Mammary epithelial cell (primary cell): ENCODE data around the gene MTG1.

Experiments
- CTCF ChIP-seq, 2 donors: IDR thresholded peaks in 1 of 2; conservative IDR thresholded peaks in 1 of 2; 2 replicates each; pipeline ENCODE4 v1.5.1; 2011 to 2012; ENCODE audit warnings: inconsistent platforms in 2 of 2, low read length in 2 of 2, mild to moderate bottlenecking in 2 of 2, control low read depth in 1 of 2, low read depth in 1 of 2; ENCODE audit not compliant: insufficient read depth in 1 of 2; ENCODE audit errors: extremely low read depth in 1 of 2
- EZH2 ChIP-seq: IDR thresholded peaks from 2 replicates; pipeline ENCODE4 v1.6.1; 2012; ENCODE audit warnings: low read length, inconsistent platforms, borderline replicate concordance

GRCh38 chr10:133344236-133344635 is 49.7 kb upstream of the MTG1 start:
- TF ChIP-seq EZH2, result no peak
- TF ChIP-seq CTCF (conservative IDR thresholded peaks at IDR 0.05 in 1 of 2, IDR thresholded peaks at IDR 0.05 in 1 of 2; ENCODE audit: extremely low read depth in 1 of 2, insufficient read depth in 1 of 2, low read depth in 1 of 2, low read length in 2 of 2), result no peak
